ENCODE data around the gene TAOK1.

TAOK1 gene

GRCh38 chr17:29578626-29579485 is 188.7 kb downstream of the TAOK1 start:
- DNase-seq (ENCODE audit: insufficient read length, low spot score) (no peak), FAIRE-seq (no peak)
- no peak for TF ChIP-seq POLR2A (IDR thresholded peaks at IDR 0.05; ENCODE audit: low read depth, low read length)

GRCh38 chr17:29579866-29580771 is 190.0 kb downstream of the TAOK1 start:
- peak; percentile 79 for DNase-seq (ENCODE audit: insufficient read length, low spot score)
- TF ChIP-seq POLR2A (IDR thresholded peaks at IDR 0.05; ENCODE audit: low read depth, low read length): no peak
- FAIRE-seq: no peak

- DNase-seq (ENCODE audit: insufficient read length, low spot score) (no peak), FAIRE-seq (no peak)
- TF ChIP-seq POLR2A (IDR thresholded peaks at IDR 0.05; ENCODE audit: low read depth, low read length): no peak
These were observed 191.6 kb downstream of the TAOK1 start for GRCh38 chr17:29581583-29582253.

- DNase-seq (ENCODE audit: insufficient read length, low spot score) (no peak), FAIRE-seq (no peak)
- TF ChIP-seq POLR2A (IDR thresholded peaks at IDR 0.05; ENCODE audit: low read depth, low read length): no peak
These were observed 192.1 kb downstream of the TAOK1 start for GRCh38 chr17:29582254-29582765.

- no peak for FAIRE-seq
- no peak for DNase-seq (ENCODE audit: insufficient read length, low spot score)
- TF ChIP-seq POLR2A (IDR thresholded peaks at IDR 0.05; ENCODE audit: low read depth, low read length): no peak
These were observed 192.6 kb downstream of the TAOK1 start for GRCh38 chr17:29582772-29583171.

GRCh38 chr17:29583324-29584248 is 193.4 kb downstream of the TAOK1 start:
- DNase-seq (ENCODE audit: insufficient read length, low spot score): no peak
- no peak for TF ChIP-seq POLR2A (IDR thresholded peaks at IDR 0.05; ENCODE audit: low read depth, low read length)
- no peak for FAIRE-seq

GRCh38 chr17:29584452-29585079 is 194.4 kb downstream of the TAOK1 start:
- no peak for TF ChIP-seq POLR2A (IDR thresholded peaks at IDR 0.05; ENCODE audit: low read depth, low read length)
- FAIRE-seq (no peak), DNase-seq (ENCODE audit: insufficient read length, low spot score) (no peak)

GRCh38 chr17:29585080-29585751 is 195.1 kb downstream of the TAOK1 start:
- DNase-seq (ENCODE audit: insufficient read length, low spot score) (no peak), FAIRE-seq (no peak)
- no peak for TF ChIP-seq POLR2A (IDR thresholded peaks at IDR 0.05; ENCODE audit: low read depth, low read length)

- FAIRE-seq (no peak), DNase-seq (ENCODE audit: insufficient read length, low spot score) (no peak)
- TF ChIP-seq POLR2A (IDR thresholded peaks at IDR 0.05; ENCODE audit: low read depth, low read length): no peak
These were observed 196.7 kb downstream of the TAOK1 start for GRCh38 chr17:29586676-29587469.

GRCh38 chr17:29587591-29587990 is 197.4 kb downstream of the TAOK1 start:
- FAIRE-seq (no peak), DNase-seq (ENCODE audit: insufficient read length, low spot score) (no peak)
- no peak for TF ChIP-seq POLR2A (IDR thresholded peaks at IDR 0.05; ENCODE audit: low read depth, low read length)

GRCh38 chr17:29588017-29588561 is 197.9 kb downstream of the TAOK1 start:
- FAIRE-seq (no peak), DNase-seq (ENCODE audit: insufficient read length, low spot score) (no peak)
- TF ChIP-seq POLR2A (IDR thresholded peaks at IDR 0.05; ENCODE audit: low read depth, low read length): no peak

All from H54 (cell line).